Activated naive CD4-positive, alpha-beta T cell treated with anti-CD3 and anti-CD28 coated beads, Interleukin-2, amount 10 ng/mL, durations not matched to agents 7 days and 5 days (primary cell): ENCODE data around the gene LGR4.

ENCODE experiments used
- CTCF ChIA-PET: fragments of 350-600 bp; sonication (Branson Sonifier 250); formaldehyde crosslinking; loops from one replicate; lab custom pipeline; 2021; ENCODE audit warnings: antibody characterized with exemption; lab: Charles Lee
- DNase-seq: peaks from one replicate; pipeline ENCODE4 v3.0.0-alpha.2; 2020
- H3K27ac Mint-ChIP-seq: one replicate; pipeline ENCODE4 v1.8.0; 2021; ENCODE audit warnings: mild to moderate bottlenecking, moderate library complexity, mixed read lengths
- H3K27me3 Mint-ChIP-seq: one replicate; pipeline ENCODE4 v1.8.0; 2021; ENCODE audit warnings: mild to moderate bottlenecking, mixed read lengths
- H3K36me3 Mint-ChIP-seq: one replicate; pipeline ENCODE4 v1.8.0; 2021; ENCODE audit warnings: mixed read lengths
- H3K4me1 Mint-ChIP-seq: one replicate; pipeline ENCODE4 v1.8.0; 2021; ENCODE audit warnings: mixed read lengths
- H3K4me3 Mint-ChIP-seq: one replicate; pipeline ENCODE4 v1.8.0; 2021; ENCODE audit warnings: mild to moderate bottlenecking, moderate library complexity, mixed read lengths
- H3K9me3 Mint-ChIP-seq: one replicate; pipeline ENCODE4 v1.8.0; 2021; ENCODE audit warnings: mixed read lengths

Gene LGR4

GRCh38 chr11:27390318-27391295 lies 82.0 kb downstream of the LGR4 start:
- Mint-ChIP-seq H3K4me1 (peaks cover 4% of the 10 kb centered on the region), H3K27me3 (peaks cover 5% of the 10 kb centered on the region), H3K36me3 (no peaks in the 10 kb centered on the region), H3K4me3 (no peak overlapping the region), H3K27ac (no peak overlapping the region), H3K9me3 (no peaks in the 10 kb centered on the region)
- CTCF ChIA-PET: no interaction called here
- no peak for DNase-seq

- no peak for DNase-seq
- H3K9me3 Mint-ChIP-seq: no peaks in the 10 kb centered on the region
- no peak overlapping the region for H3K27ac Mint-ChIP-seq
- H3K36me3 Mint-ChIP-seq: no peaks in the 10 kb centered on the region
- CTCF ChIA-PET: no interaction called here
- H3K27me3 Mint-ChIP-seq: peaks cover 5% of the 10 kb centered on the region
- H3K4me3 Mint-ChIP-seq: no peak overlapping the region
- peaks cover 4% of the 10 kb centered on the region for H3K4me1 Mint-ChIP-seq
Measured at GRCh38 chr11:27388869-27389268, 83.7 kb downstream of the LGR4 start.

GRCh38 chr11:27388001-27388400 lies 84.6 kb downstream of the LGR4 start:
- Mint-ChIP-seq H3K27me3 (peaks cover 5% of the 10 kb centered on the region), H3K4me1 (peaks cover 4% of the 10 kb centered on the region), H3K27ac (no peak overlapping the region), H3K4me3 (no peak overlapping the region), H3K36me3 (no peaks in the 10 kb centered on the region), H3K9me3 (no peaks in the 10 kb centered on the region)
- CTCF ChIA-PET: no interaction called here
- no peak for DNase-seq

- Mint-ChIP-seq H3K4me1 (peaks cover 4% of the 10 kb centered on the region), H3K27ac (no peak overlapping the region), H3K36me3 (no peaks in the 10 kb centered on the region), H3K9me3 (no peaks in the 10 kb centered on the region), H3K4me3 (no peak overlapping the region), H3K27me3 (peaks cover 5% of the 10 kb centered on the region)
- CTCF ChIA-PET: no interaction called here
- DNase-seq: no peak
Measured at GRCh38 chr11:27387362-27387761, 85.2 kb downstream of the LGR4 start.

- CTCF ChIA-PET: no interaction called here
- Mint-ChIP-seq H3K36me3 (no peaks in the 10 kb centered on the region), H3K9me3 (no peaks in the 10 kb centered on the region), H3K4me1 (peaks cover 4% of the 10 kb centered on the region), H3K27me3 (peaks cover 5% of the 10 kb centered on the region), H3K4me3 (no peak overlapping the region), H3K27ac (no peak overlapping the region)
- DNase-seq: no peak
Measured at GRCh38 chr11:27386181-27386845, 86.3 kb downstream of the LGR4 start.

- no peaks in the 10 kb centered on the region for H3K36me3 Mint-ChIP-seq
- no peak overlapping the region for H3K27ac Mint-ChIP-seq
- H3K4me3 Mint-ChIP-seq: no peak overlapping the region
- CTCF ChIA-PET: no interaction called here
- no peak for DNase-seq
- H3K9me3 Mint-ChIP-seq: no peaks in the 10 kb centered on the region
- peaks cover 4% of the 10 kb centered on the region for H3K4me1 Mint-ChIP-seq
- H3K27me3 Mint-ChIP-seq: peaks cover 5% of the 10 kb centered on the region
Measured at GRCh38 chr11:27385245-27385644, 87.3 kb downstream of the LGR4 start.

- no peaks in the 10 kb centered on the region for H3K36me3 Mint-ChIP-seq
- no peak overlapping the region for H3K27ac Mint-ChIP-seq
- H3K4me3 Mint-ChIP-seq: no peak overlapping the region
- CTCF ChIA-PET: interaction anchor here (1.2 kb wide), 2 partner anchors 10 to 22 kb away, joined by 4 read pairs; no protein-coding TSS in a partner anchor
- no peak for DNase-seq
- H3K4me1 Mint-ChIP-seq: peaks cover 3% of the 10 kb centered on the region
- H3K9me3 Mint-ChIP-seq: no peaks in the 10 kb centered on the region
- peaks cover 5% of the 10 kb centered on the region for H3K27me3 Mint-ChIP-seq
Measured at GRCh38 chr11:27384227-27384626, 88.4 kb downstream of the LGR4 start.

- DNase-seq: no peak
- no peaks in the 10 kb centered on the region for H3K36me3 Mint-ChIP-seq
- H3K27me3 Mint-ChIP-seq: peaks cover 5% of the 10 kb centered on the region
- no peaks in the 10 kb centered on the region for H3K4me1 Mint-ChIP-seq
- CTCF ChIA-PET: interaction anchor here (1.2 kb wide), 2 partner anchors 10 to 23 kb away, joined by 4 read pairs; no protein-coding TSS in a partner anchor
- H3K27ac Mint-ChIP-seq: no peak overlapping the region
- H3K4me3 Mint-ChIP-seq: no peak overlapping the region
- H3K9me3 Mint-ChIP-seq: no peaks in the 10 kb centered on the region
Measured at GRCh38 chr11:27383645-27384044, 88.9 kb downstream of the LGR4 start.

GRCh38 chr11:27381238-27381666 lies 91.3 kb downstream of the LGR4 start:
- Mint-ChIP-seq H3K4me1 (no peaks in the 10 kb centered on the region), H3K27ac (no peak overlapping the region), H3K27me3 (peaks cover under 1% of the 10 kb centered on the region), H3K4me3 (no peak overlapping the region), H3K36me3 (no peaks in the 10 kb centered on the region), H3K9me3 (no peaks in the 10 kb centered on the region)
- CTCF ChIA-PET: no interaction called here
- no peak for DNase-seq

- CTCF ChIA-PET: no interaction called here
- Mint-ChIP-seq H3K4me1 (no peaks in the 10 kb centered on the region), H3K9me3 (no peaks in the 10 kb centered on the region), H3K27me3 (no peaks in the 10 kb centered on the region), H3K27ac (no peak overlapping the region), H3K36me3 (no peaks in the 10 kb centered on the region), H3K4me3 (no peak overlapping the region)
- DNase-seq: no peak
Measured at GRCh38 chr11:27380771-27381170, 91.8 kb downstream of the LGR4 start.

- no peak for DNase-seq
- CTCF ChIA-PET: no interaction called here
- H3K27me3 Mint-ChIP-seq: no peaks in the 10 kb centered on the region
- H3K4me1 Mint-ChIP-seq: no peaks in the 10 kb centered on the region
- H3K4me3 Mint-ChIP-seq: no peak overlapping the region
- H3K36me3 Mint-ChIP-seq: no peaks in the 10 kb centered on the region
- H3K27ac Mint-ChIP-seq: no peak overlapping the region
- no peaks in the 10 kb centered on the region for H3K9me3 Mint-ChIP-seq
Measured at GRCh38 chr11:27379449-27379848, 93.1 kb downstream of the LGR4 start.

- Mint-ChIP-seq H3K4me3 (no peak overlapping the region), H3K9me3 (no peaks in the 10 kb centered on the region), H3K4me1 (no peaks in the 10 kb centered on the region), H3K27ac (no peak overlapping the region), H3K27me3 (no peaks in the 10 kb centered on the region), H3K36me3 (no peaks in the 10 kb centered on the region)
- CTCF ChIA-PET: no interaction called here
- no peak for DNase-seq
Measured at GRCh38 chr11:27375370-27375769, 97.2 kb downstream of the LGR4 start.

- H3K9me3 Mint-ChIP-seq: no peaks in the 10 kb centered on the region
- no peaks in the 10 kb centered on the region for H3K27me3 Mint-ChIP-seq
- no peak overlapping the region for H3K27ac Mint-ChIP-seq
- DNase-seq: no peak
- H3K36me3 Mint-ChIP-seq: no peaks in the 10 kb centered on the region
- CTCF ChIA-PET: interaction anchor here (1.0 kb wide), 1 partner anchor 10 kb away, joined by 4 read pairs; no protein-coding TSS in a partner anchor
- no peak overlapping the region for H3K4me3 Mint-ChIP-seq
- no peaks in the 10 kb centered on the region for H3K4me1 Mint-ChIP-seq
Measured at GRCh38 chr11:27373856-27374602, 98.6 kb downstream of the LGR4 start.

- CTCF ChIA-PET: interaction anchor here (1.0 kb wide), 1 partner anchor 11 kb away, joined by 4 read pairs; no protein-coding TSS in a partner anchor
- H3K4me1 Mint-ChIP-seq: no peaks in the 10 kb centered on the region
- no peaks in the 10 kb centered on the region for H3K9me3 Mint-ChIP-seq
- no peaks in the 10 kb centered on the region for H3K36me3 Mint-ChIP-seq
- no peaks in the 10 kb centered on the region for H3K27me3 Mint-ChIP-seq
- no peak overlapping the region for H3K4me3 Mint-ChIP-seq
- DNase-seq: no peak
- H3K27ac Mint-ChIP-seq: no peak overlapping the region
Measured at GRCh38 chr11:27373392-27373791, 99.2 kb downstream of the LGR4 start.
